K562 (cell line): ENCODE results near the gene TRPV5. TPM values are rescaled to one million over a fixed set of nuclear protein-coding genes. Genes with fewer than 3 reads are reported as not detected.

ENCODE experiments used
- ATAC-seq: fragments of 200-7000 bp; cut with Tn5 transposase; 3 replicates; pipeline ENCODE4 v1.9.1; 2020; ENCODE audit warnings: moderate library complexity
- BruUV-seq: library from RNA; stranded (reverse); fragments of 400-500 nt; replicated peaks from 2 replicates; lab custom pipeline; 2021; lab: Mats Ljungman, UMichigan
- CTCF ChIA-PET: fragments of 300-600 bp; formaldehyde crosslinking; extraction: SDS; loops from one replicate; lab custom pipeline; 2021; ENCODE audit warnings: low intra/inter-chr PET ratio; lab: Yijun Ruan, JAX
- POLR2A ChIA-PET: fragments of 300-600, 350-650 bp; sonication (Branson Sonifier 250); formaldehyde crosslinking; extraction: SDS; loops from one replicate; lab custom pipeline; 2021; ENCODE audit warnings: antibody characterized with exemption, inconsistent platforms; lab: Yijun Ruan, JAX
- DNase-seq, 4 experiments: peaks; one replicate each; pipeline versions ENCODE4 v3.0.0 to v3.0.0-alpha.2; 2011 to 2018; ENCODE audit warnings: low spot score in 3 of 4, mixed read lengths in 3 of 4; ENCODE audit errors: extremely low read depth in 1 of 4
- FAIRE-seq: peaks from 2 replicates; lab custom pipeline; 2011; peaks lifted over from hg19 to GRCh38; lab: Jason Lieb, UNC
- H2AFZ ChIP-seq: 2 replicates; pipeline ENCODE4 v1.6.0; 2011; ENCODE audit warnings: low read depth, low read length, control low read depth, inconsistent platforms
- H3K27ac ChIP-seq: fragments of 200-600 bp; 3 replicates; pipeline ENCODE4 v1.8.0; 2011; ENCODE audit warnings: low read depth, mild to moderate bottlenecking, control low read depth, inconsistent platforms, low read length, moderate library complexity, mixed read lengths; ENCODE audit errors: extremely low read depth
- H3K27me3 ChIP-seq, 2 experiments: fragments of 300-600 bp in 1 of 2; 2 replicates in 1 of 2; 3 replicates in 1 of 2; pipeline versions ENCODE4 v1.6.0 to v1.8.0; 2011; ENCODE audit warnings: inconsistent platforms in 2 of 2, low read length in 2 of 2, mild to moderate bottlenecking in 1 of 2, mixed read lengths in 1 of 2, moderate library complexity in 1 of 2; ENCODE audit not compliant: control insufficient read depth in 2 of 2, insufficient read depth in 2 of 2
- H3K36me3 ChIP-seq: fragments of 300-600 bp; 3 replicates; pipeline ENCODE4 v1.8.0; 2011; ENCODE audit warnings: mild to moderate bottlenecking, low read length, inconsistent platforms; ENCODE audit not compliant: control insufficient read depth, insufficient read depth
- H3K4me1 ChIP-seq, 2 experiments: fragments of 200-600 bp in 1 of 2; replicated peaks in 1 of 2; 2 replicates in 1 of 2; 3 replicates in 1 of 2; pipeline versions ENCODE4 v1.5.1 to v1.8.0; 2011; ENCODE audit warnings: inconsistent platforms in 2 of 2, low read length in 2 of 2, mild to moderate bottlenecking in 1 of 2, mixed read lengths in 1 of 2, moderate library complexity in 1 of 2; ENCODE audit not compliant: control insufficient read depth in 2 of 2, insufficient read depth in 2 of 2
- H3K4me2 ChIP-seq: 2 replicates; pipeline ENCODE4 v1.6.1; 2011; ENCODE audit warnings: low read length, control low read depth, inconsistent platforms, mixed read lengths; ENCODE audit not compliant: insufficient read depth
- H3K4me3 ChIP-seq: fragments of 200-600 bp; sonication (generic), shearing (Covaris generic); 2 replicates; pipeline ENCODE4 v1.5.1; 2016; ENCODE audit warnings: control low read depth, inconsistent platforms
- H3K79me2 ChIP-seq: fragments of 200-600 bp; 3 replicates; pipeline ENCODE4 v1.8.0; 2011; ENCODE audit warnings: low read length, inconsistent platforms; ENCODE audit not compliant: control insufficient read depth, insufficient read depth
- H3K9ac ChIP-seq, 2 experiments: 2 replicates each; pipeline versions ENCODE4 v1.6.0 to v1.6.1; 2011; ENCODE audit warnings: low read depth in 2 of 2, low read length in 2 of 2, control low read depth in 1 of 2, inconsistent platforms in 1 of 2, mild to moderate bottlenecking in 1 of 2, mixed read lengths in 1 of 2; ENCODE audit not compliant: insufficient read depth in 1 of 2
- H3K9me1 ChIP-seq: one replicate; pipeline ENCODE4 v1.6.0; 2011; ENCODE audit warnings: inconsistent platforms, mild to moderate bottlenecking, low read length, moderate library complexity; ENCODE audit not compliant: control insufficient read depth, insufficient read depth
- H3K9me3 ChIP-seq: replicated peaks from 2 replicates; pipeline ENCODE4 v1.5.1; 2011; ENCODE audit warnings: low read depth, low read length, inconsistent platforms; ENCODE audit not compliant: control insufficient read depth, insufficient read depth
- H4K20me1 ChIP-seq: replicated peaks from 2 replicates; pipeline ENCODE4 v1.6.1; 2011; ENCODE audit warnings: low read length, inconsistent platforms, mixed read lengths; ENCODE audit not compliant: control insufficient read depth, insufficient read depth
- CTCFL ChIP-seq: IDR thresholded peaks from 2 replicates; pipeline ENCODE4 v1.6.1; 2011; ENCODE audit warnings: borderline replicate concordance, low read depth, mild to moderate bottlenecking, moderate library complexity, low read length; ENCODE audit not compliant: insufficient read depth, poor library complexity, severe bottlenecking
- DMBX1 ChIP-seq: fragments of 250-450 bp; sonication (Bioruptor Pico); IDR thresholded peaks from 2 replicates; pipeline ENCODE4 v1.8.0; 2022; ENCODE audit warnings: inconsistent platforms, mild to moderate bottlenecking, moderate library complexity, borderline replicate concordance
- EHMT2 ChIP-seq: fragments of 450-650 bp; IDR thresholded peaks from 2 replicates; pipeline ENCODE4 v1.6.1; 2018; ENCODE audit warnings: antibody characterized with exemption
- RAD21 ChIP-seq, 2 experiments: fragments of 250-450 bp in 1 of 2; fragments of 450-650 bp in 1 of 2; sonication (Bioruptor Pico) in 1 of 2; formaldehyde crosslinking in 1 of 2; IDR thresholded peaks in 1 of 2; conservative IDR thresholded peaks in 1 of 2; 2 replicates each; pipeline versions ENCODE4 v1.4.0 to v1.8.0; 2020 to 2022; ENCODE audit warnings: mild to moderate bottlenecking in 2 of 2, moderate library complexity in 1 of 2
- USF1 ChIP-seq: sonication (generic); formaldehyde crosslinking; IDR thresholded peaks from 2 replicates; pipeline ENCODE4 v1.9.0; 2022; ENCODE audit warnings: mild to moderate bottlenecking, missing genetic modification reagents
- WGBS: fragments of 100-300 bp; shearing (Covaris generic); methylation state at CpG from one replicate; pipeline ENCODE4 v1.1.6; 2016; ENCODE audit warnings: low coverage, mixed read lengths; ENCODE audit not compliant: insufficient coverage; ENCODE audit errors: missing lambda C conversion rate; 5-methylcytosine and 5-hydroxymethylcytosine counted together
- in situ Hi-C: fragments of 300-500 bp; cut with MboI; formaldehyde crosslinking; loops from 4 replicates; pipeline ENCODE4 v1.15.0; 2018; ENCODE audit warnings: inconsistent platforms, mixed read lengths
- intact Hi-C: fragments of 100-400 bp; cut with micrococcal nuclease; formaldehyde crosslinking; loops from 2 replicates; pipeline ENCODE4 v1.14.2; 2022
- polyA plus RNA-seq, 8 experiments: library from polyadenylated mRNA; depleted of rRNA in 4 of 8; stranded (reverse) in 5 of 8; unstranded in 3 of 8; fragments of >200 nt; fragmentation: Nextera tagmentation in 2 of 8; fragmentation: Illumina TruSeq in 1 of 8; extraction: Ambion mirVana in 2 of 8; extraction: Trizol in 1 of 8; gene quantifications; 2 replicates each; pipeline versions ENCODE4 v1.2.1 to v1.2.3, GENCODE V29; 2011 to 2014; ENCODE audit warnings: inconsistent platforms in 1 of 8, missing spikeins in 1 of 8
- total RNA-seq, 7 experiments: library from RNA; depleted of rRNA in 6 of 7; stranded (reverse); fragments of >200 nt in 6 of 7; fragmentation: Illumina TruSeq in 2 of 7; extraction: Trizol in 2 of 7; gene quantifications; 2 replicates each; pipeline versions ENCODE4 v1.2.1 to v1.2.3, GENCODE V29; 2011 to 2021; ENCODE audit warnings: low replicate concordance in 1 of 7
- TF ChIP-seq, protein P1 (sequence below), 2 experiments: fragments of 450-650 bp; formaldehyde crosslinking in 1 of 2; IDR thresholded peaks; 2 replicates each; pipeline versions ENCODE4 v1.4.0 to v1.6.1; 2014 to 2020; ENCODE audit warnings: mild to moderate bottlenecking in 2 of 2, borderline replicate concordance in 1 of 2, low read depth in 1 of 2
- TF ChIP-seq, protein P2 (sequence below): IDR thresholded peaks from 2 replicates; pipeline ENCODE4 v1.6.1; 2016; ENCODE audit warnings: missing genetic modification characterization, missing compliant biosample characterization

The TRPV5 gene
- total and polyA plus RNA-seq, 9 of the 15 experiments (the other 6 are each of a cell fraction or from before 2014, with no cell fraction given): not detected

- Histone ChIP-seq H3K9me3 (no peaks in the 10 kb centered on the region), H3K4me3 (no peak overlapping the region), H3K9me1 (no peaks in the 10 kb centered on the region), H2AFZ (no peak overlapping the region), H3K9ac (no peak overlapping the region), H3K4me2 (no peak overlapping the region), H4K20me1 (no peaks in the 10 kb centered on the region; the same call in 1 of the 2 replicates), H3K27ac (no peak overlapping the region), H3K36me3 (no peaks in the 10 kb centered on the region), H3K27me3 (peaks cover 21 to 36% of the 10 kb centered on the region in 2 experiments), H3K79me2 (no peaks in the 10 kb centered on the region), H3K4me1 (no peaks in the 10 kb centered on the region)
- DNase-seq (peak; percentile 49 to 57 (median 50)), ATAC-seq (peak; percentile 89), FAIRE-seq (peak; percentile 80)
- ChIA-PET CTCF (interaction anchor here (0.7 to 1.6 kb wide), 3 partner anchors 72 to 78 kb away, joined by 3 to 11 read pairs (median 7); no protein-coding TSS in a partner anchor), POLR2A (interaction anchor here (1.3 to 1.5 kb wide), 2 partner anchors 8 to 10 kb away, joined by 3 to 6 read pairs; partner anchors contain the start of gene TRPV5)
- intact Hi-C loops (loop anchor here (1.0 kb wide), 1 partner anchor 78 kb away; no protein-coding TSS in a partner anchor), in situ Hi-C loops (no loop called here)
- WGBS: 2% methylated on average over 12 of the region's 12 CpGs
- no TSS peak for BruUV-seq
- TF ChIP-seq CTCFL (peak; percentile 82), USF1 (CRISPR knock-in tag) (peak; percentile 86), EHMT2 (0 out of 2 replicates have a peak, but pooled peaks have one; percentile 39), RAD21 (CRISPR knock-in tag; conservative IDR thresholded peaks at IDR 0.05 in 1 of 2, IDR thresholded peaks at IDR 0.05 in 1 of 2) (peak; percentile 29 to 43), DMBX1 (CRISPR knock-in tag) (no peak)
- TF ChIP-seq, protein P1, sequence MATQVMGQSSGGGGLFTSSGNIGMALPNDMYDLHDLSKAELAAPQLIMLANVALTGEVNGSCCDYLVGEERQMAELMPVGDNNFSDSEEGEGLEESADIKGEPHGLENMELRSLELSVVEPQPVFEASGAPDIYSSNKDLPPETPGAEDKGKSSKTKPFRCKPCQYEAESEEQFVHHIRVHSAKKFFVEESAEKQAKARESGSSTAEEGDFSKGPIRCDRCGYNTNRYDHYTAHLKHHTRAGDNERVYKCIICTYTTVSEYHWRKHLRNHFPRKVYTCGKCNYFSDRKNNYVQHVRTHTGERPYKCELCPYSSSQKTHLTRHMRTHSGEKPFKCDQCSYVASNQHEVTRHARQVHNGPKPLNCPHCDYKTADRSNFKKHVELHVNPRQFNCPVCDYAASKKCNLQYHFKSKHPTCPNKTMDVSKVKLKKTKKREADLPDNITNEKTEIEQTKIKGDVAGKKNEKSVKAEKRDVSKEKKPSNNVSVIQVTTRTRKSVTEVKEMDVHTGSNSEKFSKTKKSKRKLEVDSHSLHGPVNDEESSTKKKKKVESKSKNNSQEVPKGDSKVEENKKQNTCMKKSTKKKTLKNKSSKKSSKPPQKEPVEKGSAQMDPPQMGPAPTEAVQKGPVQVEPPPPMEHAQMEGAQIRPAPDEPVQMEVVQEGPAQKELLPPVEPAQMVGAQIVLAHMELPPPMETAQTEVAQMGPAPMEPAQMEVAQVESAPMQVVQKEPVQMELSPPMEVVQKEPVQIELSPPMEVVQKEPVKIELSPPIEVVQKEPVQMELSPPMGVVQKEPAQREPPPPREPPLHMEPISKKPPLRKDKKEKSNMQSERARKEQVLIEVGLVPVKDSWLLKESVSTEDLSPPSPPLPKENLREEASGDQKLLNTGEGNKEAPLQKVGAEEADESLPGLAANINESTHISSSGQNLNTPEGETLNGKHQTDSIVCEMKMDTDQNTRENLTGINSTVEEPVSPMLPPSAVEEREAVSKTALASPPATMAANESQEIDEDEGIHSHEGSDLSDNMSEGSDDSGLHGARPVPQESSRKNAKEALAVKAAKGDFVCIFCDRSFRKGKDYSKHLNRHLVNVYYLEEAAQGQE (IDR thresholded peaks at IDR 0.05; ENCODE audit: borderline replicate concordance): peak; percentile 50; the same call in 1 of the 2 replicates
- TF ChIP-seq, protein P1 (CRISPR knock-in tag; IDR thresholded peaks at IDR 0.05; ENCODE audit: low read depth): no peak
- TF ChIP-seq, protein P2, sequence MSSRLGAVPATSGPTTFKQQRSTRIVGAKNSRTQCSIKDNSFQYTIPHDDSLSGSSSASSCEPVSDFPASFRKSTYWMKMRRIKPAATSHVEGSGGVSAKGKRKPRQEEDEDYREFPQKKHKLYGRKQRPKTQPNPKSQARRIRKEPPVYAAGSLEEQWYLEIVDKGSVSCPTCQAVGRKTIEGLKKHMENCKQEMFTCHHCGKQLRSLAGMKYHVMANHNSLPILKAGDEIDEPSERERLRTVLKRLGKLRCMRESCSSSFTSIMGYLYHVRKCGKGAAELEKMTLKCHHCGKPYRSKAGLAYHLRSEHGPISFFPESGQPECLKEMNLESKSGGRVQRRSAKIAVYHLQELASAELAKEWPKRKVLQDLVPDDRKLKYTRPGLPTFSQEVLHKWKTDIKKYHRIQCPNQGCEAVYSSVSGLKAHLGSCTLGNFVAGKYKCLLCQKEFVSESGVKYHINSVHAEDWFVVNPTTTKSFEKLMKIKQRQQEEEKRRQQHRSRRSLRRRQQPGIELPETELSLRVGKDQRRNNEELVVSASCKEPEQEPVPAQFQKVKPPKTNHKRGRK: no peak
Measured at GRCh38 chr7:142925413-142925812, 8.1 kb downstream of the TRPV5 start.
